ENCODE data around the gene PTGFRN. TPM values are rescaled to one million over a fixed set of nuclear protein-coding genes. Genes with fewer than 3 reads are reported as not detected.

PTGFRN gene
- total and polyA plus RNA-seq, 2 of the 8 experiments (the other 6 are each of a cell fraction or from before 2014, with no cell fraction given) = 13.0 to 32.6 TPM

- peaks cover 0 to 4% (median 0%) of the 10 kb centered on the region in 4 experiments; a peak in 1 of 8 replicates for H3K36me3 ChIP-seq (ENCODE audit: control insufficient read depth in 2 of 4, insufficient read depth in 4 of 4, low read length in 3 of 4)
- POLR2A ChIA-PET (ENCODE audit: partially characterized antibody) = no interaction called here
- FAIRE-seq (no peak), DNase-seq (ENCODE audit: low read depth in 1 of 2, low spot score in 2 of 2) (no peak)
- no peak overlapping the region for H3K27ac ChIP-seq (ENCODE audit: low read depth, low read length)
- no peaks in the 10 kb centered on the region for H3K79me1 ChIP-seq (ENCODE audit: low read depth, low read length)
- no peaks in the 10 kb centered on the region for H3K23me2 ChIP-seq (ENCODE audit: low read depth, low read length)
- no peak overlapping the region for H3K14ac ChIP-seq (ENCODE audit: insufficient read length)
- no peaks in the 10 kb centered on the region for H3K27me3 ChIP-seq (replicated peaks in 1 of 4; ENCODE audit: control insufficient read depth in 3 of 4, extremely low read depth in 1 of 4, insufficient read depth in 3 of 4, low read length in 3 of 4)
- CTCF ChIA-PET (ENCODE audit: partially characterized antibody) = interaction anchor here (1.2 kb wide), 1 partner anchor 11 kb away, joined by 6 read pairs; no protein-coding TSS in a partner anchor
- H2BK5ac ChIP-seq (ENCODE audit: low read depth, low read length) = no peak overlapping the region
- H2BK12ac ChIP-seq (ENCODE audit: low read depth, low read length) = no peak overlapping the region
- no peak overlapping the region for H2AK5ac ChIP-seq (ENCODE audit: low read depth, low read length)
- H3K23ac ChIP-seq (ENCODE audit: insufficient read length) = no peak overlapping the region
- H3K4me1 ChIP-seq (replicated peaks in 1 of 4; ENCODE audit: control insufficient read depth in 3 of 4, insufficient read depth in 4 of 4, low read length in 3 of 4) = no peaks in the 10 kb centered on the region
- no peak overlapping the region for H2AFZ ChIP-seq (ENCODE audit: low read length)
- no peaks in the 10 kb centered on the region for H3K79me2 ChIP-seq (ENCODE audit: control insufficient read depth in 1 of 2, insufficient read depth in 2 of 2, low read length in 2 of 2)
- no peak overlapping the region for H3K18ac ChIP-seq (ENCODE audit: extremely low read depth, low read length)
- no peak overlapping the region for H3K4me2 ChIP-seq (ENCODE audit: insufficient read depth in 1 of 2, low read depth in 2 of 2, low read length in 2 of 2)
- no peak overlapping the region for H3K56ac ChIP-seq (replicated peaks; ENCODE audit: insufficient read length, low read depth, low read length)
- no peak overlapping the region for H2BK120ac ChIP-seq (replicated peaks; ENCODE audit: low read depth, low read length)
- no peak overlapping the region for H3K9ac ChIP-seq (replicated peaks in 1 of 4; ENCODE audit: extremely low read depth in 1 of 4, low read depth in 3 of 4, low read length in 3 of 4)
- no peak overlapping the region for H2BK20ac ChIP-seq (ENCODE audit: low read length)
- H3K4me3 ChIP-seq (ENCODE audit: extremely low read depth in 1 of 4, insufficient read depth in 2 of 4, low read depth in 3 of 4, low read length in 4 of 4) = no peak overlapping the region
- H4K8ac ChIP-seq (ENCODE audit: extremely low read depth, insufficient read depth, low read length) = no peak overlapping the region
- TF ChIP-seq GTF2F1 (IDR thresholded peaks at IDR 0.05; ENCODE audit: borderline replicate concordance, low read depth, low read length) = no peak
- TF ChIP-seq TEAD4 (IDR thresholded peaks at IDR 0.05; ENCODE audit: low read depth, low read length) = no peak
- no peak for TF ChIP-seq ASH2L (IDR thresholded peaks at IDR 0.05; ENCODE audit: low read length)
- no peak for TF ChIP-seq CBX5 (IDR thresholded peaks at IDR 0.05; ENCODE audit: low read depth, low read length)
- no peak for TF ChIP-seq BRCA1 (IDR thresholded peaks at IDR 0.05; ENCODE audit: low read depth, low read length)
- TF ChIP-seq, protein P1, sequence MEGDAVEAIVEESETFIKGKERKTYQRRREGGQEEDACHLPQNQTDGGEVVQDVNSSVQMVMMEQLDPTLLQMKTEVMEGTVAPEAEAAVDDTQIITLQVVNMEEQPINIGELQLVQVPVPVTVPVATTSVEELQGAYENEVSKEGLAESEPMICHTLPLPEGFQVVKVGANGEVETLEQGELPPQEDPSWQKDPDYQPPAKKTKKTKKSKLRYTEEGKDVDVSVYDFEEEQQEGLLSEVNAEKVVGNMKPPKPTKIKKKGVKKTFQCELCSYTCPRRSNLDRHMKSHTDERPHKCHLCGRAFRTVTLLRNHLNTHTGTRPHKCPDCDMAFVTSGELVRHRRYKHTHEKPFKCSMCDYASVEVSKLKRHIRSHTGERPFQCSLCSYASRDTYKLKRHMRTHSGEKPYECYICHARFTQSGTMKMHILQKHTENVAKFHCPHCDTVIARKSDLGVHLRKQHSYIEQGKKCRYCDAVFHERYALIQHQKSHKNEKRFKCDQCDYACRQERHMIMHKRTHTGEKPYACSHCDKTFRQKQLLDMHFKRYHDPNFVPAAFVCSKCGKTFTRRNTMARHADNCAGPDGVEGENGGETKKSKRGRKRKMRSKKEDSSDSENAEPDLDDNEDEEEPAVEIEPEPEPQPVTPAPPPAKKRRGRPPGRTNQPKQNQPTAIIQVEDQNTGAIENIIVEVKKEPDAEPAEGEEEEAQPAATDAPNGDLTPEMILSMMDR (IDR thresholded peaks at IDR 0.05; ENCODE audit: control extremely low read depth in 1 of 3, insufficient read depth in 1 of 3, low read depth in 1 of 3, low read length in 3 of 3) = no peak
- TF ChIP-seq EZH2 (IDR thresholded peaks at IDR 0.05; ENCODE audit: low read depth, low read length, severe bottlenecking) = no peak
- H2BK15ac ChIP-seq (ENCODE audit: low read length) = no peak overlapping the region
- H3K4ac ChIP-seq (replicated peaks; ENCODE audit: insufficient read length, low read depth, low read length) = no peak overlapping the region
- H3K9me3 ChIP-seq (ENCODE audit: insufficient read depth in 2 of 2, low read depth in 1 of 2, low read length in 1 of 2) = no peaks in the 10 kb centered on the region
- no peak overlapping the region for H4K91ac ChIP-seq (replicated peaks; ENCODE audit: insufficient read length, low read length)
- 81% methylated on average over 1 of the region's 1 CpG; no CpG with 5 or more reads in 1 of the 2 experiments for WGBS, 2 experiments (ENCODE audit: extremely low coverage in 1 of 2, insufficient coverage in 1 of 2, insufficient read length in 1 of 2, insufficient replicate concordance in 2 of 2, low coverage in 1 of 2, low lambda C conversion rate in 2 of 2, missing lambda C conversion rate in 1 of 2)
- no peaks in the 10 kb centered on the region for H4K20me1 ChIP-seq (replicated peaks in 1 of 2; ENCODE audit: control insufficient read depth in 1 of 2, insufficient read depth in 2 of 2, low read length in 2 of 2)
- H4K5ac ChIP-seq (ENCODE audit: insufficient read length, low read depth, low read length) = no peak overlapping the region
Measured at GRCh38 chr1:117020526-117021156, 110.9 kb downstream of the PTGFRN start.

Measured in H1 (cell line).